Middle frontal gyrus (tissue), 1 donor: Measurements from ENCODE around the gene GSTM2.
A peak's percentile ranks its signal among the peaks of the same experiment; 100 is the strongest.

ENCODE experiments used
- DNase-seq: peaks from one replicate; pipeline ENCODE4 v3.0.0-alpha.2; 2015; ENCODE audit warnings: low spot score; ENCODE audit errors: extremely low spot score

GSTM2 gene

DNA sequence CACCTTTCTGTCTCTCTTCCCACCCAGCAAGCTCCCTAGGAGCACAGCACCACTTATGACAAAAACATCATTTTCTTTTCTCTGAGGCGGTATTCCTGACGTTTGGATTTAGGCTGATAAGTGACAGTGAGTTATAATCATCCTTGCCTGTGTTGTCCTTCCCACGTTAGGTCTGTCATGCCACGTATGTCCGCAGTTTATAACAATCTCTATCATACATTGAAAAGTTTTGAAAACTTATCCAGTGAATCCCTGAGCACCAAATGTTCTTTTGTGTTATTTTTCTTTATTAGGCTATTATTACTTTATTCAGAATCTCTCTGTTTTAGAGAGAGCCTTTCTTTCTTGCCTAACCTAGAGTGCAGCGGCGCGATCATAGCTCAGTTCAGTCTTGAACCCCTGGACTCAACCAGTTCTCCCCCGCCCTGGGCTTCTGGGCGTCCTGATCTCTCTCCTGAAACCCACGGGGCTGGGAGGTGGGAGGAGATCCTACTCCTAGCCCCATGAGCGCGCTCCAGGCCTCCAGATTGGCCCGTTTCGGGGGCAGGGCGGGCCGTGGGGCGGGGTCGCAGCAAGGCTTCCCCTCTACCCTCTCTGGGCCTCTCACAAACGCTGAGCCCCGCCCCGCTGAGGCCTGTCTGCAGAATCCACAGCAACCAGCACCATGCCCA is at the start of gene GSTM2:
Gene GSTM2 (plus strand): TSS at position 606 of the 671 bp plus-strand sequence. CDS start 59 bp downstream, at position 665.
- DNase-seq, result peak; percentile 53

DNA sequence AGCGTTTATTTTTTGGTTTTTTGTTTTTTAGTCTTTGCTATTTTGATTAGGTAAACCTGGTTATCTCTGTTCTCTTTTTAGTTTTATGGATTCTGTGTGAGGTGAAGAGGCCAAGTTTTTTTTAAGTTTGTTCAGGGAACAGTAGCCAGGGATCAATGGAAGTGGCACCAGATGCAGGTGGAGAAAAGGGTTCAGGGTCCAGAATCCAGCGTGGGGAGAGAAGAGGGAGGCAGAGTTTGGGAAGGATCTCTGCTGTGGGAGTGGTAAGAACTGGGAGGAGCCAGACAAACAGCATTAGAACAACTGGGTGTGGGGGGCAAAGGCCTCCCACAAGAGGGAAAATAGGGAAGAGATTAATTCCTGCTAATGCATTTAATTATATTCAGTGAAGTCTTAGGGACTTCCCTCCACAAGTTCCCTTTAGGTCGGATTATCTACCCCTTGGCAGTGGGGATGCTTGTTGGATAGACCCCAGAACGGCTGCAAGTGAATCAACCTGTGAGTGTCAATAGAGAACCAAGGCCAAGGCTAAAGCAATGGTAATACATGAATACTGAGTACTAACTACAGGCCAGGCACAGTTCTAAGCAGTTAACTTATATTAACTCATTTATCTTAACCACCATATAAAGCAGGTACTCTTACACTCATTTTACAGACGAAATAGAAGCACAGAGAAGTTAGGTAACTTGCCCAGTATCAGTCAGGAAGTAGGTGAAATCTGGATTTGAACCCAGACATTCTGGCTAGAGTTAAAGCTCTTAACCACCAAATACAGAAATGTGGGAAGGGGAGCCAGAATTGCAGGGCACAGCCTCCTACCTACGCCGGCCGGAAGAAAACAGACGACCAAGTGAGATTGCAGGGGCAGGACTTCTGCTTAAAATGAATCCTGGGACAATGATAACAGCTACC is 48.9 kb upstream of the GSTM2 start:
- no peak for DNase-seq

DNA sequence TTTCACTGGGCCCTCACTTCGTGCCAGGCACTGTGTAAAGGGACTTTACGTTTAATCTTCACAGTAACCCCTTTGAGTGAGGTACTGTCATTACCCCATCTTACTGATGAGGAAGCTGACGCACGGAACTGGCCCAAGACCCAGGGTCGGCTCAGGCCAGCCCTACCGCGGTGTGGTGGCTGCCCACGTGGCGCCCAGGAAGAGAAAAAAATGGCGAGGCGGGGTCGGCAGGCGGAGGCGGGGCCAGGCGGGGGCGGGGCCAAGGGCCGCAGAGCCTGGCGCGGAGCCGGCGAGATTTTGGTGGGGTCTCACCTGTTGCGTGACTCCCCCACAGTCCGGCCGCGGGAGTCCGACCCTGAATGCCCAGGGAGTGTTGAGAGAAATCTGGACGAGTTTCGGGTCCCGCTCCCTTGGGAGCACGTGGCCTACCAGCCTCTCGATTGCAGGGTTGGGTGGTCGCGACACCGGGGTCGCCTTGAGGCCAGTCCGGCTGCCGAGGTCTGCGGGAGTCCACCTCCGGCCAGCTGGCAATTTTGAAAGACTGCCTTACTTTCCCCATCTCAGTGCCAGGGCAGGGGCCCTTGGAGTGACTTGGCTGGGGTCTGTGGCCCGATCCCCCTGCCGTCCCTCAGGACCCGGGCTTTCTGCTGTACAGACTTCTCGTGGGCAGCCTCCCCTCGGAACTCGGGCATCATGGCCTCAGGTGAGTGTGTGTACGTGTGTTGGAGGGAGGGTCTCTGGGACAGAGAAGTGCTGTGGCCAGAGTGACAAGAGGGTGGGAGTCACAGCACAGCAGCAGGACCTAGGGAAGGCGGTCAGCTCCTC is 48.1 kb upstream of the GSTM2 start, which contains the start of the genes AMPD2 and GNAT2:
Gene AMPD2 (plus strand): TSS at position 262 of the 825 bp plus-strand sequence. CDS start 1,339 bp downstream, outside the sequence.
Gene GNAT2 (minus strand): TSS at position 41 of the 825 bp plus-strand sequence. CDS start 6,746 bp downstream, outside the sequence.
- no peak for DNase-seq

DNA sequence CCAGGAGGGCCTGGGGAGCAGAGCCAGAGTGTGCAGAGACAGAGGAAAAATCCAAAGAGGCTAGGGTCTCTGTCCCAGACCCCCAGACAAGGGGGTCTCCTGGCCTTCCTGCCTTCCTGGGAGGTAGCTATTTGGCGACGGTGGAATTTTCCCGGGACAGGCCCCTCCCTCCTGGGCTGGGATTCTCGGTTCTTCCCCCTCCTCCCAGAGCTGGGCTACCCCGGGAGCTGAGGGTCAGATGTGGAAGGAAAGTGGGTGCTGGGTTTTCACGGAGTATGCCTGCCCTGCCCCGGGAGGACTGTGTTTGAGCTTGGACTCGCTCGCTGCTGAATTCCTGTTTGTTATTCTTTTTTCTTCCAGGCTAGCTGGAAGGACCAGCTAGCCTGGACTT is 47.5 kb upstream of the GSTM2 start:
- no peak for DNase-seq

DNA sequence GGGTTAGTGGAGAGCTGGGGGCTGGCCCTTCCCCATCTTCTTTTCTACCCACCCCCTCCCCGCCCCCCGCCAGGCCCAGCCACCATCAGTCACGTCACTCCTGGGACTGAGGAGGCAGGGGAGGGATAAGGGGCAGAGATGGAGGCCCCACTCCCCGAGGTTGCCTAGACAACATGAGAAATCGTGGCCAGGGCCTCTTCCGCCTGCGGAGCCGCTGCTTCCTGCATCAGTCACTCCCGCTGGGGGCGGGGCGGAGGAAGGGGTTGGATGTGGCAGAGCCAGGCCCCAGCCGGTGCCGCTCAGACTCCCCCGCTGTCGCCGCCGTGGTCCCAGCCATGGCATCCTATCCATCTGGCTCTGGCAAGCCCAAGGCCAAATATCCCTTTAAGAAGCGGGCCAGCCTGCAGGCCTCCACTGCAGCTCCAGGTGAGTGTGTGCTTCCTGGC is 47.0 kb upstream of the GSTM2 start:
- DNase-seq, result peak; percentile 84

DNA sequence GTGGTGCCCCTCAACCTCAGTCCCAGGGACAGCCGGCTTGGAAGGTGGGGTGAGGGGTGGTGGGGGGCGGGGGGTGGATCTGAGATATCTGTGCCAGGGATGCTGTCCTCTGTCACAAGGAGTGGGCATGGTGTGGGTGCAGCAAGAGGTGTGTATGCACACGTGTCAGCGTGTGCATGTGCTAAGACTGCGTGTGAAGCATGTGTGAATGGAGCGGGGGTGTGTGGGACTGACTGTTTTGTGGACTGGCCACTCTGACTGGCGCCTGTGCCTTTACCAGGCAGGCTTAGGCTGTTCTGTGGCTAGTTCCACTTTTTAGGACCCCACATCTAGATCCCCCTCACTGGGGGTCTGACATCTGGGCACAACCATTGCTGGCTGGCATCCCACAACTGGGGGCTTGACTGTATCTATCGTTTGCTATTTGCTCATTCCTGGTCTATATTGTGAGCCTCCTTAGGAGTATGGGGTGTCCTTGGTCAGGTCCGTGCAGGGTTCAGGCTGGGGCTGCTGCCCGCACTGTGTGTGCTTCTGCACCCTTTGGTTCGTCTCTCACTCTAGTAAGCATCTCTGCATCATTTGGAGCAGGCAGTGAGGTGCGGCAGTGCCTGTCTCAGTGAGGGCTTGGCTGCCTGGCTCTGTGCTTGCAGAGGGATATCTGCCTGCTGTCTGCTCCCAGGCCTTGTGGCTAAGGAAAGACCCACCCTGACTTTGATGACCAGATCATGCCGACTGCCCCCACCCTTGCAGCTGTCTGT is 46.3 kb upstream of the GSTM2 start:
- no peak for DNase-seq

DNA sequence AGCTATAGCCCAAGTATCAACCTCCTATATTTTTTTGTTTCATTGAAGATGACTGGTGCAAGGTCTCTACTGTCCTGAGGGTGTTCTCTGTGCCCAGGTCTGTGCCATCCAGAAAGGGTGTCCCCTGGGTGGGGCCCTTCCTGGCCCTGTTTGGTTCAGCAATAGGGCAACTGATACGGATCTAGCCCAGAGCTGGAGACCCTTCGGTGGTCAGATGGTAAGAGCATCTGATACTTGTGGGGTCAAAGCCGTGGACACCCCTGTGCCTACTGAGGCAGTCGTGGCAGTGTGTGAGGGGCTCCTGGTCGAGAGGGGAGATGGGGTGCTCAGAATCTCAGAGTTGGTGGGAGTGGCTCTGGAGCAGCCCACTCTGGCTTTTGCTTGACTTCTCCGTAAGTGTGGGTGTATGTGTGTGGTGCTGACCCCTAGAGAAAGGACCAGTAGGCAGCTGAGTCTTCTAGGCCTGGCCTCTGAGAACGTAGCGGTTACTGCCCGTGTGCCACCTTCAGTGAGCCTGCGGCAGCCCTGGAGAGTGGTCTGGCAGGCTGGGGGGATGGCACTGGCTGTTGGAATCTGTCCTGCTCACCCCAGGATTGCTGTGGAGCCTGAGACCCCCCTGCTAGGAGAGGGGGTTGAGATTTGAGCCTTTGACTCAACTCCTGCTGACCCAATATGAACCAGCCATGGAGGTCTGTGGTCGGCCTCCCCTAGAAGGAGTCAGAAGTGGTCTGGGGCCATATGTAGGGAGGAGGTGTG is 45.5 kb upstream of the GSTM2 start:
- DNase-seq, result no peak

DNA sequence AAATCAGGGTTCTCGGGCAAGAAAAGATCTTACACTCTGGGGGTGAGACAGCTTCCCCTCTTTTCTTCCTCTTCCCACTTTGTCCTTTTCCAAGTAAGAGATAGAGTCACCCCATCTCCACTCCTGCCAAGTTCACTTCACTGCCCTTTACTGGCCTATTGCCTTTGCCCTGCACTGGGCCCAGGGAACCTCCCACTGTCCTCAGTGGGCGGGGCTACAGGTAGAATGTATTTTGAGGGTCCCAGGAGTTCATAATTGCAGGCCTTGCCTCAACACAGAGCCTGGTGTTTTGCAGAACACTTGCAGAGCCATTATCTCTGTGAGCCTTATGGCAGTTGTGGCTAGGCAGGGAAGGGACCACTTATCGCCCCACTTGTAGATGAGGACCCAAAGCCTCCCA is 45.0 kb upstream of the GSTM2 start:
- no peak for DNase-seq

DNA sequence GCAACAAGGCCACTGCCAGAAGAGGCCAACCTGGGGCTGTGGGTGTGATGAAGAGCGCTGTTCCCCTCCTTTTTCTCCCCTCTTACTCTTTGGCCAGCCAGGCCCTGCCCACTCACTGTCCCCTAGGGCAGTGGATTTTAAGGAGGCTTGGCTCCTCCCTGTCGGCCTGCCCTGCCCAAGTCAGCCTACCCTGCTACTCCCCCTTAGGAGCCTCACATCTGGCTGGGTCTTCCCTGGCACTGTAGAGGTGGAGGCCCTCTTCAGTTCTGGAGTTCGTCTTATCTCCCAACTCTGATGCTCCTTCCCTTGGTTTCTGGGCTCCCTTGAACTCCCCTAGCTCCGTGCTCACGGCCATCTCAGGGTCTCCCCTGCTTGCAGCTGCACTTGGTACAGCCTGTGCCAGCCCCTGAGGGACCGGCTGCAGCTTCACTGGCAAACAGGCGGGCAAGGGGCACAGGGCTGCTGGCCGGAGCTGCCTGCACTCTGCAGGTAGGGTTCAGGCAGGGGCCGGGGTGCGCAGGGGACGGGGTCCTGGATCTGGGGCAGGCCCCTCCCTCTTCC is 44.2 kb upstream of the GSTM2 start:
- no peak for DNase-seq

DNA sequence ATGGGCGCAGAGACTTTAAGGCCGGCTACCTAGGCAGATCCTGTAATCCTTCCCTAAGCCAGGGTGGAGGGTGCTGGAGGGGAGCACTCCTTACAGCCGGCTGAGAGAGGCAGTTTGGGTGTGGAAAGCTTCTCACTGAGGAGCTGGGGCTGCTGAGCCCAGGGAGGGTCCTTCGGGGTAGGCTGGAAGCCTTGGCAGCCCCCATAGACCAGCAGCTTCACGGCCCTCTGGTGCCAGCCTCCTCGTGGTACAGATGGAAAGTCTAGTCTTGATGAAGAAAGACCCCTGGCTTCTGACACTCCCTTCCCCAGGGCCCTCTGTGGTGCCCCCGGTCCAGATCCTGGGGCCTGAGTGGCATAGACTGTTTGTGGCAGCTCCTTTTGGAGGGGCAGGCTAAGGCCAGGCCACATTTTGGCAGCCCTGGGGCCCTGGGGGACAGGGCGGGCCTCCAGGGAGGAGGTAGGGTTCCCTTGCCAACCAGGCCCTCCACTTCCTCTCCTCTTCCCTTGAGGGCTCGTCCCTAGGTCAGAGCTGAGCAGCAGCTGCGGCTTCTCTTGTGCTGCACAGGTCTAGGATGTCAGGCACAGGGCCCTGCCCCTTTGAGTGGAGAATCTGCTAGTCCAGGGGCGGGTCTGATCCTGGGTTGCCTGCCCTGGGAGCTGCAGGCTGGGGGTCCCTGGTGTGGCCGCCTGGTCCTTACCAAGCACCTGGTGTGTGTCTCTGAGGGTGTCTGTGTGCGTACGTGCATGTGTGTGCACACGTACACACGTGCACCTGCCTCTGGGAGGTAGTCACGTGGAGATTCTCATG is 43.5 kb upstream of the GSTM2 start:
- DNase-seq, result no peak

DNA sequence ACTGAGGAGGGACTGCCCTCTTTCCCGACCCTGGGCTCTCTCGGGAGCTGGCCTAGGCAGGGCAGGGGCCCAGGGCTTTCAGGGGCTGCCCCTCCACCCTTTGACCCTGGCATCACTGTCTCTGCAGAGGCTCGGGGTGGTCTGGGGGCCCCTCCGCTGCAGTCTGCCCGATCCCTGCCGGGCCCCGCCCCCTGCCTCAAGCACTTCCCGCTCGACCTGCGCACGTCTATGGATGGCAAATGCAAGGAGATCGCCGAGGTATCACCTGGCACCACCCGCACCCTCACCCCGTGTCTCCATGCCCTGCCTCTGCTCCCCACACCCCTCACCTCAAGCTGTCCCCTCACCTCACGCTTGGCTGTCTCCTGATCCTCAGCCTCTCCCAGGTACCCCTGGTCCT is 42.7 kb upstream of the GSTM2 start:
- DNase-seq, result no peak

DNA sequence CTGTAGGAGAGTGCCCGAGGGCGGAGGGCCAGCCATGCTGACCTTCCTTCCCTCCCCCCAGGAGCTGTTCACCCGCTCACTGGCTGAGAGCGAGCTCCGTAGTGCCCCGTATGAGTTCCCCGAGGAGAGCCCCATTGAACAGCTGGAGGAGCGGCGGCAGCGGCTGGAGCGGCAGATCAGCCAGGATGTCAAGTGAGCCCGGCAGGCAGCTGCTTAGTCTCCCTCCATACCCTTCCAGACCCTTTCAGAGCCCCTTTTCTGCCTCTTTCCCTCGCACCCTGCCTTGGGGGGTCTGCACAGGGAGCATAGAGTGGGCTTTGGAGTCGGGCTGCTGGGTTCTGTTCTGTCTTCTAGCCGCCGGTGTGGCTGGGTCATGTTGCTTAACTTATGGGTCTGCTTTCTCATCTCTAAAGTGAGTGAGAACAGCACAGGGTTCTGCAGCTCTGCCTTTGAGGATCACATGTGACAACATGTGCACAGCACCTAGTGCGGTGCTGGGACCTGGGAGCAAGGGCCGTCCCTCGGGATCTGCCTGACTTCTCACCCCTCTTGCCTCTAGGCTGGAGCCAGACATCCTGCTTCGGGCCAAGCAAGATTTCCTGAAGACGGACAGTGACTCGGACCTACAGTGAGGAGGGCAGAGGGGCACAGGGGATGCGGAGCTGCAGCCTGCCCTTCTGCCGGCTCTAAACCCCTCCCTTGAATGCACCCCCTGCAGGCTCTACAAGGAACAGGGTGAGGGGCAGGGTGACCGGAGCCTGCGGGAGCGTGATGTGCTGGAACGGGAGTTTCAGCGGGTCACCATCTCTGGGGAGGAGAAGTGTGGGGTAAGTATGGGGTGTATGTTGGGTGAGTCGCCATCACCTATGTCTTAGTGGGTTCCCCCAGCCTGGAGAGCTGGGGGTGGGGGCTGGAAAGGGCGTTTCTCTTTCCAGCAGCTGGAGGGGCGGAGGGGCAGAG is 42.0 kb upstream of the GSTM2 start:
- DNase-seq, result no peak

DNA sequence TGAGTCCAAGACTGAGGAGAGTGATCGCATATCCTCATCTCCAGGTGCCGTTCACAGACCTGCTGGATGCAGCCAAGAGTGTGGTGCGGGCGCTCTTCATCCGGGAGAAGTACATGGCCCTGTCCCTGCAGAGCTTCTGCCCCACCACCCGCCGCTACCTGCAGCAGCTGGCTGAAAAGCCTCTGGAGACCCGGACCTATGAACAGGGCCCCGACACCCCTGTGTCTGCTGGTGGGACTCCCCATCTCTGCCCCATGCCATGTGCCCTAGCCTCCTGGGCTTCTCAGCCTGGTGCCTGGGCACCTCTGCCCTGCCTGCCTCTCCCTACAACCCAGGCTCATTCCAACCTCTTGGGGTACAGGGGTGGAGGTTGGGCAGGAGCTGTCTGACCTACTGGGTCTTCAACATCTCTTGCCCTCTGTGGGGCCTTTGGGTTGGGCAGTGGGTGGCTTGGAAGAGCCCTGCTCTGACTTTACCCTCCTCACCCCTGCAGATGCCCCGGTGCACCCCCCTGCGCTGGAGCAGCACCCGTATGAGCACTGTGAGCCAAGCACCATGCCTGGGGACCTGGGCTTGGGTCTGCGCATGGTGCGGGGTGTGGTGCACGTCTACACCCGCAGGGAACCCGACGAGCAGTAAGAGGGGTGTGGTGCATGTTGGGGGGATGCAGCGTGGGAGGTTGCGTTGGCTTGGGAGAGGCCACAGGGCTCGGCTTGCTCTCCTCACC is 41.0 kb upstream of the GSTM2 start:
- no peak for DNase-seq

DNA sequence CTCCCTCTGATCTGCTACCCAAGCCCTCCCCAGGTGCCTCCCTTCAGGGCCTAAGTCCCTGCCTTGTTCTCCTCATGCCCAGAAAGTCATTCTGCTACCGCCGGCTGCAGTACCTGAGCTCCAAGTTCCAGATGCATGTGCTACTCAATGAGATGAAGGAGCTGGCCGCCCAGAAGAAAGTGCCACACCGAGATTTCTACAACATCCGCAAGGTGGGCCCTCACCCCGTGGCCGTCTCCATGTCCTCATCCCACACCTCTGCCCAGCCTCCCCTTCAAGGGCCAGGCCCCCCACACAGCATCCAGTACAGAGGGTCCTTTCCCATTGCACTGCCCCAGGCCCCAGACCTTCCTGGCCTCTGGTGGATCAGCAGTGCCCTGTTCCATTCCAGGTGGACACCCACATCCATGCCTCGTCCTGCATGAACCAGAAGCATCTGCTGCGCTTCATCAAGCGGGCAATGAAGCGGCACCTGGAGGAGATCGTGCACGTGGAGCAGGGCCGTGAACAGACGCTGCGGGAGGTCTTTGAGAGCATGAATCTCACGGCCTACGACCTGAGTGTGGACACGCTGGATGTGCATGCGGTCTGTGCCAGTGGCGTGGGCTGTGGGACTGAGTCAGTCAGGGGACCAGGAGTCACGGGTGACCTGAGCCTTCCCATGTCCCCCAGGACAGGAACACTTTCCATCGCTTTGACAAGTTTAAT is 40.0 kb upstream of the GSTM2 start:
- DNase-seq, result no peak

DNA sequence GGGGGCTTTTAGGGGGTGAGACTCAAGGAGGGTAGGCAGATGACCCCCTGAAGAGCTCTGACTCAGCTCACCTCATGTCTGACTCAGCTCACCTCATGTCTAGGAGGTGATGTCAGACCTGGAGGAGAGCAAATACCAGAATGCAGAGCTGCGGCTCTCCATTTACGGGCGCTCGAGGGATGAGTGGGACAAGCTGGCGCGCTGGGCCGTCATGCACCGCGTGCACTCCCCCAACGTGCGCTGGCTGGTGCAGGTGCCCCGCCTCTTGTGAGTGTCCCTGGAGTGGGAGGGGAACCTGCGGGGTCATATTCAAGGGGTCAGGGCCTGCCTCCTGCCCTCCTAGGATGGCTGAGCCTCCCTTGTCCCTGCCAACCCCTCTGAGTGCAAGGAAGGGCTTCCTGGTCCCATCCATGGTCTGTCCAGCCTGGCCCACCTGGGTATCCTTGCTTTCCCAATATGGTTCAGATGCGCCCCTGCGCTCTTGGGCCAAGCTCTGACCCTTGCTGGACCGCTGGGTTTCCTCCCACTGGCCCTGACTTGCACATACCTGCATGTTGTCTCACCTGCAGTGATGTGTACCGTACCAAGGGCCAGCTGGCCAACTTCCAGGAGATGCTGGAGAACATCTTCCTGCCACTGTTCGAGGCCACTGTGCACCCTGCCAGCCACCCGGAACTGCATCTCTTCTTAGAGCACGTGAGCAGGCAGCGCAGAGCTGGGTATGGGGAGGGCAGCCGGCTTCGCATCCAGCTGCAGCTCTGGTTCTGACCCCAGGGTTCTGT is 39.1 kb upstream of the GSTM2 start:
- no peak for DNase-seq
